Measurements from ENCODE around the gene AADACL4. TPM values are rescaled to one million over a fixed set of nuclear protein-coding genes. Genes with fewer than 3 reads are reported as not detected.

Gene AADACL4
- total RNA-seq, 1 donor from 2014 or later = not detected

- ATAC-seq (no peak), DNase-seq (no peak)
- Histone ChIP-seq H3K4me1 (peaks cover 28% of the 10 kb centered on the region), H3K27me3 (no peaks in the 10 kb centered on the region), H3K27ac (no peak overlapping the region), H3K4me3 (no peak overlapping the region), H3K9me3 (no peaks in the 10 kb centered on the region), H3K36me3 (peaks cover 26% of the 10 kb centered on the region)
- intact Hi-C loops (cut with DNase I) = no loop called here
- TF ChIP-seq CTCF (IDR thresholded peaks at IDR 0.05) = no peak
Observed at GRCh38 chr1:12607263-12607662, 36.6 kb upstream of the AADACL4 start.

GRCh38 chr1:12608311-12608957 lies 35.5 kb upstream of the AADACL4 start:
- H3K4me3 ChIP-seq = no peak overlapping the region
- intact Hi-C loops (cut with DNase I) = no loop called here
- no peaks in the 10 kb centered on the region for H3K9me3 ChIP-seq
- DNase-seq (no peak), ATAC-seq (no peak)
- H3K27me3 ChIP-seq = no peaks in the 10 kb centered on the region
- H3K27ac ChIP-seq = no peak overlapping the region
- peaks cover 28% of the 10 kb centered on the region for H3K36me3 ChIP-seq
- H3K4me1 ChIP-seq = peaks cover 18% of the 10 kb centered on the region
- TF ChIP-seq CTCF (IDR thresholded peaks at IDR 0.05) = no peak

- no peak overlapping the region for H3K4me3 ChIP-seq
- no peak for TF ChIP-seq CTCF (IDR thresholded peaks at IDR 0.05)
- no peaks in the 10 kb centered on the region for H3K27me3 ChIP-seq
- no peak overlapping the region for H3K27ac ChIP-seq
- DNase-seq = no peak
- H3K9me3 ChIP-seq = no peaks in the 10 kb centered on the region
- H3K36me3 ChIP-seq = peaks cover 28% of the 10 kb centered on the region
- no peak for ATAC-seq
- peaks cover 17% of the 10 kb centered on the region for H3K4me1 ChIP-seq
- intact Hi-C loops (cut with DNase I) = no loop called here
Observed at GRCh38 chr1:12609469-12610003, 34.3 kb upstream of the AADACL4 start.

GRCh38 chr1:12610305-12610935 lies 33.5 kb upstream of the AADACL4 start:
- Histone ChIP-seq H3K27me3 (no peaks in the 10 kb centered on the region), H3K27ac (no peak overlapping the region), H3K4me3 (no peak overlapping the region), H3K36me3 (peaks cover 28% of the 10 kb centered on the region), H3K9me3 (no peaks in the 10 kb centered on the region), H3K4me1 (peaks cover 17% of the 10 kb centered on the region)
- intact Hi-C loops (cut with DNase I) = no loop called here
- no peak for TF ChIP-seq CTCF (IDR thresholded peaks at IDR 0.05)
- no peak for DNase-seq
- no peak for ATAC-seq

- intact Hi-C loops (cut with DNase I) = no loop called here
- ATAC-seq (no peak), DNase-seq (no peak)
- Histone ChIP-seq H3K36me3 (peaks cover 28% of the 10 kb centered on the region), H3K4me3 (no peak overlapping the region), H3K4me1 (peaks cover 20% of the 10 kb centered on the region), H3K9me3 (no peaks in the 10 kb centered on the region), H3K27me3 (no peaks in the 10 kb centered on the region), H3K27ac (no peak overlapping the region)
- TF ChIP-seq CTCF (IDR thresholded peaks at IDR 0.05) = no peak
Observed at GRCh38 chr1:12610941-12611340, 32.9 kb upstream of the AADACL4 start.
